OCI-LY1 (cell line): ENCODE measurements around the gene KCNF1.

Experiments used
- H2AFZ ChIP-seq: fragments of 200-600 bp; sonication (generic), shearing (Covaris generic); 2 replicates; pipeline ENCODE4 v1.6.0; 2014; ENCODE audit warnings: antibody characterized with exemption, mild to moderate bottlenecking, low read length
- H3F3A ChIP-seq: fragments of 200-600 bp; sonication (generic), shearing (Covaris generic); 2 replicates; pipeline ENCODE4 v1.6.0; 2014; ENCODE audit warnings: mild to moderate bottlenecking, antibody characterized with exemption, low read length, moderate library complexity; ENCODE audit not compliant: insufficient read depth
- H3K27ac ChIP-seq: fragments of 200-600 bp; sonication (generic); 2 replicates; pipeline ENCODE4 v1.5.1; 2014; ENCODE audit warnings: low read length, mixed run types, mild to moderate bottlenecking, low read depth; ENCODE audit not compliant: poor library complexity, severe bottlenecking
- H3K27me3 ChIP-seq: fragments of 200-600 bp; sonication (generic); 2 replicates; pipeline ENCODE4 v1.6.0; 2014; ENCODE audit warnings: antibody characterized with exemption, mild to moderate bottlenecking, low read length, moderate library complexity; ENCODE audit not compliant: insufficient read depth
- H3K36me3 ChIP-seq: fragments of 200-600 bp; sonication (generic); 2 replicates; pipeline ENCODE4 v1.6.1; 2014; ENCODE audit warnings: mild to moderate bottlenecking, antibody characterized with exemption, low read length, moderate library complexity, mixed read lengths; ENCODE audit not compliant: insufficient read depth
- H3K4me1 ChIP-seq: fragments of 200-600 bp; sonication (generic); 2 replicates; pipeline ENCODE4 v1.5.1; 2014; ENCODE audit warnings: mild to moderate bottlenecking, low read length, moderate library complexity; ENCODE audit not compliant: insufficient read depth, severe bottlenecking
- H3K4me2 ChIP-seq: fragments of 200-600 bp; sonication (generic), shearing (Covaris generic); 2 replicates; pipeline ENCODE4 v1.6.1; 2014; ENCODE audit warnings: low read length
- H3K4me3 ChIP-seq: fragments of 200-600 bp; sonication (generic); 2 replicates; pipeline ENCODE4 v1.5.1; 2014; ENCODE audit warnings: low read length, low read depth, mild to moderate bottlenecking, mixed read lengths; ENCODE audit not compliant: poor library complexity, severe bottlenecking
- H3K79me2 ChIP-seq: fragments of 200-600 bp; shearing (Covaris generic); 2 replicates; pipeline ENCODE4 v1.6.1; 2016; ENCODE audit warnings: mixed run types, low read length, mixed read lengths; ENCODE audit not compliant: insufficient read depth
- H3K9ac ChIP-seq: fragments of 200-600 bp; sonication (generic), shearing (Covaris generic); 2 replicates; pipeline ENCODE4 v1.6.1; 2014; ENCODE audit warnings: mild to moderate bottlenecking, low read length, mixed read lengths
- H3K9me2 ChIP-seq: fragments of 200-600 bp; sonication (generic), shearing (Covaris generic); 2 replicates; pipeline ENCODE4 v1.6.1; 2014; ENCODE audit warnings: low read depth, mild to moderate bottlenecking, low read length, mixed read lengths
- H3K9me3 ChIP-seq: fragments of 200-600 bp; shearing (Covaris generic); 2 replicates; pipeline ENCODE4 v1.6.1; 2014; ENCODE audit warnings: low read length, mixed read lengths
- H4K20me1 ChIP-seq: fragments of 200-600 bp; sonication (generic), shearing (Covaris generic); 2 replicates; pipeline ENCODE4 v1.6.0; 2016; ENCODE audit warnings: mild to moderate bottlenecking, low read length; ENCODE audit not compliant: insufficient read depth
- EZH2 ChIP-seq: fragments of 200-600 bp; sonication (generic), shearing (Covaris generic); IDR thresholded peaks from 2 replicates; pipeline ENCODE4 v1.8.0; 2017; ENCODE audit warnings: borderline replicate concordance, mixed run types, mild to moderate bottlenecking, antibody characterized with exemption, low read length, moderate library complexity, mixed read lengths
- TF ChIP-seq, protein P1 (sequence below): fragments of 200-600 bp; sonication (generic), shearing (Covaris generic); IDR thresholded peaks from 2 replicates; pipeline ENCODE4 v1.5.1; 2017; ENCODE audit warnings: mild to moderate bottlenecking, antibody characterized with exemption, low read length, moderate library complexity, mixed read lengths

The KCNF1 gene

DNA sequence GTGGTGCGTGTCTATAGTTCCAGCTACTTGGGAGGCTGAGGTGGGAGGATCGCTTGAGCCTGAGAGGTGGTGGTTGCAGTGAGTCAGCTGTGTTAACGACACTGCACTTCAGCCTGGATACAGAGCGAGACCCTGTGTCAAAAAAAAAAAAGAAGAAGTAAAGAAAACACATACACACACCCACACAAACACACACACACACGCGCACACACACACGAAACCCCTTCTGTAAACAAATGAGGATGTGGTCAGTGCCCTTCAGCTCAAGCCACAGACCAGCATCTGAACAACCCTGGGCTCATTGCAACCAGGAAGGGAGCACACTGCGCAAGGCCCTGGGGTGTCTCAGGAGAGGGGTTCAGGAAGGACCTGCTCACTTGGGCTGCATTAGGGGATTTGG, 47.9 kb upstream of the KCNF1 start:
- Histone ChIP-seq H3K4me3 (no peak overlapping the region), H3K36me3 (no peaks in the 10 kb centered on the region), H4K20me1 (no peaks in the 10 kb centered on the region), H3K79me2 (no peaks in the 10 kb centered on the region), H3K9me2 (no peaks in the 10 kb centered on the region), H3K4me1 (no peaks in the 10 kb centered on the region), H3K9ac (no peak overlapping the region), H3K4me2 (no peak overlapping the region), H3K27me3 (peaks cover 6% of the 10 kb centered on the region; the same call in 1 of the 2 replicates), H3K9me3 (no peaks in the 10 kb centered on the region), H3K27ac (no peak overlapping the region), H3F3A (no peaks in the 10 kb centered on the region), H2AFZ (no peak overlapping the region)
- TF ChIP-seq EZH2, result no peak
- TF ChIP-seq, protein P1, sequence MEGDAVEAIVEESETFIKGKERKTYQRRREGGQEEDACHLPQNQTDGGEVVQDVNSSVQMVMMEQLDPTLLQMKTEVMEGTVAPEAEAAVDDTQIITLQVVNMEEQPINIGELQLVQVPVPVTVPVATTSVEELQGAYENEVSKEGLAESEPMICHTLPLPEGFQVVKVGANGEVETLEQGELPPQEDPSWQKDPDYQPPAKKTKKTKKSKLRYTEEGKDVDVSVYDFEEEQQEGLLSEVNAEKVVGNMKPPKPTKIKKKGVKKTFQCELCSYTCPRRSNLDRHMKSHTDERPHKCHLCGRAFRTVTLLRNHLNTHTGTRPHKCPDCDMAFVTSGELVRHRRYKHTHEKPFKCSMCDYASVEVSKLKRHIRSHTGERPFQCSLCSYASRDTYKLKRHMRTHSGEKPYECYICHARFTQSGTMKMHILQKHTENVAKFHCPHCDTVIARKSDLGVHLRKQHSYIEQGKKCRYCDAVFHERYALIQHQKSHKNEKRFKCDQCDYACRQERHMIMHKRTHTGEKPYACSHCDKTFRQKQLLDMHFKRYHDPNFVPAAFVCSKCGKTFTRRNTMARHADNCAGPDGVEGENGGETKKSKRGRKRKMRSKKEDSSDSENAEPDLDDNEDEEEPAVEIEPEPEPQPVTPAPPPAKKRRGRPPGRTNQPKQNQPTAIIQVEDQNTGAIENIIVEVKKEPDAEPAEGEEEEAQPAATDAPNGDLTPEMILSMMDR, result no peak

DNA sequence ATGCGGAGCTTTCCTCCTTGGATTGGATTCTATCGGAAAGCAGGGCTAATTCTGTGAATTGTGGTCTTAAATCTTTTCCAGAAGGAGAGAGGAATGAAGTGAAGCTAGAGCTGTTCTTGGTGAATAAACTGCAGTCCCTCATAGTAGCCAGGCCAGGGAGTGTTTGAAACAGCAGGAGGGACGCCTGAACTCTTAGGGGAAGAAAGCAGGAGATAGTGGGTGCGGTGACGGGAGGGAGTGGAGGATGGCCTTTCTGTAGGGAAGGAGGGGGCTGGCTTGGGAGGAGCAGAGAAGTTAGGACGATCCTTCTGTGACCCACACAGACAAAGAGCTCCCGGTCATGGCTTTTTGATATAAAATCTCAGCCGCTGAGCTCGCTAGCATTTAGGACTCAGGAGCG, 47.5 kb upstream of the KCNF1 start:
- TF ChIP-seq, protein P1, result no peak
- TF ChIP-seq EZH2, result no peak
- H3K36me3 ChIP-seq, result no peaks in the 10 kb centered on the region
- no peak overlapping the region for H3K27ac ChIP-seq
- H3K9me2 ChIP-seq, result no peaks in the 10 kb centered on the region
- no peak overlapping the region for H2AFZ ChIP-seq
- no peaks in the 10 kb centered on the region for H4K20me1 ChIP-seq
- H3K4me3 ChIP-seq, result no peak overlapping the region
- no peaks in the 10 kb centered on the region for H3K79me2 ChIP-seq
- H3F3A ChIP-seq, result no peaks in the 10 kb centered on the region
- H3K9ac ChIP-seq, result no peak overlapping the region
- no peaks in the 10 kb centered on the region for H3K4me1 ChIP-seq
- H3K27me3 ChIP-seq, result peaks cover 6% of the 10 kb centered on the region; the same call in 1 of the 2 replicates
- H3K4me2 ChIP-seq, result no peak overlapping the region
- H3K9me3 ChIP-seq, result no peaks in the 10 kb centered on the region

DNA sequence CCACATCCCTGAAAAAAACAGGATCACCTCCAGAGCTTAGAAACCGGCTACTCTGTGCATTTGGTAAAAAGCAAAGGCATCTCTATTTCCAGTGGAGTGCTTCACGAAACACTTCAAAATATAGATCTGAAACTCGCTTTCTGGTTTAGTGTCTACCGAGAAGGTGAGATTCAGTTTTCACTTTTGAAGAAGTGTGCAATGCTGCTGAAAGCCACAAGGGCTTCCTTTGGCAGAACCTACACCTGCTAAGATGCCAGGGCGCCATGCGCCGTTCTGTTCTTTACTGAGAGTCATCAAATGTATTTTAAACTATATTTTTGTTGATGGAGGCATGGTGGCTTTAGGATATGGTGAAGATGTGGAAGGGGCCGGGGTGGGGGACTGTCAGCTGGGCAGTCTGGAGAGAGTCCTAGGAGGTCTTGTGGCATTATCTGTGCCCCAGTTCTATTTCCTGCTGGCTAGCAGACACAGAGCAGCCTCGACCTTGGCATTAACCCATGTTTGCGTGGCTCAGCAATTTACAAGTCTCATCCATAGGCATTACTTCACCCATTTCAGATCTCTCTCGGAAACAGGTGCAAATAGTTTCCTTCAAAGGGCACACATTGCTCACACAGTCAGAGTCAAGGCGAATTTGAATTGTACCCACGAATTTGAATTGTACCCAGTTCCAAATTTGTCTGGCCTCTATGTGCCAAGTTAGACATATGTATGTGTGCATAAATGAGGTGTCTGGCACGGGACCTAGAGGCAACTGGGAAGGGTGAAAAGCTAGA, 46.7 kb upstream of the KCNF1 start:
- no peaks in the 10 kb centered on the region for H3K36me3 ChIP-seq
- peaks cover 6% of the 10 kb centered on the region; the same call in 1 of the 2 replicates for H3K27me3 ChIP-seq
- no peak overlapping the region for H3K9ac ChIP-seq
- H4K20me1 ChIP-seq, result no peaks in the 10 kb centered on the region
- TF ChIP-seq, protein P1, result peak; percentile 31
- no peak for TF ChIP-seq EZH2
- no peaks in the 10 kb centered on the region for H3K9me2 ChIP-seq
- H3K9me3 ChIP-seq, result no peaks in the 10 kb centered on the region
- H3K4me3 ChIP-seq, result no peak overlapping the region
- H3K4me1 ChIP-seq, result no peaks in the 10 kb centered on the region
- H2AFZ ChIP-seq, result no peak overlapping the region
- H3K4me2 ChIP-seq, result no peak overlapping the region
- no peak overlapping the region for H3K27ac ChIP-seq
- no peaks in the 10 kb centered on the region for H3F3A ChIP-seq
- no peaks in the 10 kb centered on the region for H3K79me2 ChIP-seq
